Spinal cord (tissue), 10 donors: ENCODE data around the gene CCDC51. TPM values are rescaled to one million over a fixed set of nuclear protein-coding genes. Genes with fewer than 3 reads are reported as not detected.
"Not testable (repeated sequence)": the region's sequence is repeated elsewhere in the genome, so short reads cannot be mapped to it uniquely, and the experiment has no call there.

Experiments
- DNase-seq, 6 donors: peaks; one replicate each; pipeline versions ENCODE4 v3.0.0 to v3.0.0-alpha.2; 2013 to 2015; ENCODE audit warnings: low spot score in 6 of 6, low read depth in 4 of 6
- H3K27ac ChIP-seq: one replicate; pipeline ENCODE4 v1.5.1; 2013; ENCODE audit warnings: low read depth, low read length, control low read depth
- H3K27me3 ChIP-seq: one replicate; pipeline ENCODE4 v1.6.1; 2013; ENCODE audit warnings: low read length; ENCODE audit not compliant: control insufficient read depth, insufficient read depth
- H3K36me3 ChIP-seq: one replicate; pipeline ENCODE4 v1.6.1; 2013; ENCODE audit warnings: low read length; ENCODE audit not compliant: control insufficient read depth, insufficient read depth
- H3K4me1 ChIP-seq: one replicate; pipeline ENCODE4 v1.6.1; 2013; ENCODE audit warnings: low read length; ENCODE audit not compliant: control insufficient read depth, insufficient read depth
- H3K4me3 ChIP-seq: one replicate; pipeline ENCODE4 v1.5.1; 2013; ENCODE audit warnings: low read depth, low read length, control low read depth
- H3K9me3 ChIP-seq: one replicate; pipeline ENCODE4 v1.6.1; 2013; ENCODE audit warnings: low read length; ENCODE audit not compliant: control insufficient read depth, insufficient read depth
- WGBS: methylation state at CpG from one replicate; pipeline ENCODE4 v1.1.5; 2013; ENCODE audit warnings: missing lambda C conversion rate; ENCODE audit not compliant: insufficient coverage; 5-methylcytosine and 5-hydroxymethylcytosine counted together
- polyA plus RNA-seq, 2 donors: library from polyadenylated mRNA; unstranded; fragments of 120-200 nt; gene quantifications; one replicate each; pipeline ENCODE4 v1.2.1, GENCODE V29; 2013; ENCODE audit not compliant: insufficient read length in 2 of 2
- total RNA-seq, 2 donors: library from RNA; depleted of rRNA in 1 of 2; stranded (reverse); fragments of 120-200 nt in 1 of 2; fragments of >200 nt in 1 of 2; gene quantifications; one replicate each; pipeline versions ENCODE4 v1.2.3 to v1.2.4, GENCODE V29; 2013 to 2014
- donor health status: healthy.

The CCDC51 gene
- total and polyA plus RNA-seq, 4 donors: 10.9 to 24.6 (median 19.0) TPM

- Histone ChIP-seq H3K4me3 (no peak overlapping the region), H3K27me3 (no peaks in the 10 kb centered on the region), H3K27ac (no peak overlapping the region), H3K36me3 (peaks cover 80% of the 10 kb centered on the region), H3K9me3 (no peaks in the 10 kb centered on the region), H3K4me1 (no peaks in the 10 kb centered on the region)
- 92% methylated on average over 21 of the region's 21 CpGs for WGBS
- DNase-seq: no peak
Observed at GRCh38 chr3:48404440-48405342, 35.2 kb downstream of the CCDC51 start.

- H3K36me3 ChIP-seq: peaks cover 71% of the 10 kb centered on the region
- no peaks in the 10 kb centered on the region for H3K27me3 ChIP-seq
- no peak overlapping the region for H3K4me3 ChIP-seq
- no peaks in the 10 kb centered on the region for H3K9me3 ChIP-seq
- WGBS: 92% methylated on average over 12 of the region's 15 CpGs
- peaks cover 2% of the 10 kb centered on the region for H3K4me1 ChIP-seq
- H3K27ac ChIP-seq: no peak overlapping the region
- DNase-seq: no peak
Observed at GRCh38 chr3:48403533-48404439, 36.1 kb downstream of the CCDC51 start.

- Histone ChIP-seq H3K9me3 (no peaks in the 10 kb centered on the region), H3K36me3 (peaks cover 62% of the 10 kb centered on the region), H3K4me1 (peaks cover 5% of the 10 kb centered on the region), H3K4me3 (no peak overlapping the region), H3K27ac (no peak overlapping the region), H3K27me3 (no peaks in the 10 kb centered on the region)
- WGBS: 92% methylated on average over 1 of the region's 3 CpGs
- DNase-seq: no peak
Observed at GRCh38 chr3:48402907-48403306, 37.0 kb downstream of the CCDC51 start.

- WGBS: 92% methylated on average over 3 of the region's 8 CpGs
- H3K36me3 ChIP-seq: peaks cover 57% of the 10 kb centered on the region
Observed at GRCh38 chr3:48402281-48402732, 37.6 kb downstream of the CCDC51 start.

GRCh38 chr3:48401434-48401901, 38.5 kb downstream of the CCDC51 start:
- WGBS: 97% methylated on average over 11 of the region's 12 CpGs
- H3K36me3 ChIP-seq: peaks cover 49% of the 10 kb centered on the region
- DNase-seq: not testable (repeated sequence)

More at GRCh38 chr3:48402281-48402732, 37.6 kb downstream of the CCDC51 start:
- Histone ChIP-seq H3K27me3 (no peaks in the 10 kb centered on the region), H3K4me1 (peaks cover 5% of the 10 kb centered on the region), H3K4me3 (no peak overlapping the region), H3K9me3 (no peaks in the 10 kb centered on the region), H3K27ac (no peak overlapping the region)
- DNase-seq: peak in 1 of 6 donors; percentile 23

GRCh38 chr3:48400824-48401433, 39.0 kb downstream of the CCDC51 start:
- Histone ChIP-seq H3K27me3 (no peaks in the 10 kb centered on the region), H3K27ac (no peak overlapping the region), H3K9me3 (no peaks in the 10 kb centered on the region), H3K4me1 (peaks cover 5% of the 10 kb centered on the region), H3K4me3 (no peak overlapping the region), H3K36me3 (peaks cover 43% of the 10 kb centered on the region)
- WGBS: 80% methylated on average over 6 of the region's 6 CpGs
- peak in 4 of 6 donors; percentile 25 to 78 (median 52) for DNase-seq

More at GRCh38 chr3:48401434-48401901, 38.5 kb downstream of the CCDC51 start:
- not testable (repeated sequence) for H3K9me3 ChIP-seq, H3K27ac ChIP-seq, H3K4me3 ChIP-seq, H3K27me3 ChIP-seq, H3K4me1 ChIP-seq

- Histone ChIP-seq H3K4me1 (peaks cover 5% of the 10 kb centered on the region), H3K27me3 (no peaks in the 10 kb centered on the region), H3K36me3 (peaks cover 30% of the 10 kb centered on the region), H3K27ac (no peak overlapping the region), H3K4me3 (no peak overlapping the region), H3K9me3 (no peaks in the 10 kb centered on the region)
- DNase-seq: peak in 1 of 6 donors; percentile 35
- WGBS: 76% methylated on average over 3 of the region's 4 CpGs
Observed at GRCh38 chr3:48399387-48400172, 40.3 kb downstream of the CCDC51 start.

GRCh38 chr3:48398701-48399386, 41.1 kb downstream of the CCDC51 start:
- Histone ChIP-seq H3K36me3 (peaks cover 22% of the 10 kb centered on the region), H3K4me1 (peaks cover 5% of the 10 kb centered on the region), H3K9me3 (no peaks in the 10 kb centered on the region), H3K4me3 (no peak overlapping the region), H3K27me3 (no peaks in the 10 kb centered on the region), H3K27ac (no peak overlapping the region)
- DNase-seq: no peak
- 52% methylated on average over 11 of the region's 11 CpGs for WGBS
